ACC112 (cell line): ENCODE data around the gene SOX4.

Experiments
- H2AFZ ChIP-seq: fragments of 200-600 bp; sonication (generic); one replicate; pipeline ENCODE4 v1.6.0; 2017; ENCODE audit warnings: antibody characterized with exemption, low read length; ENCODE audit not compliant: unreplicated experiment
- H3K27ac ChIP-seq: fragments of 200-600 bp; sonication (generic); 2 replicates; pipeline ENCODE4 v1.5.1; 2014; ENCODE audit warnings: low read depth, mild to moderate bottlenecking, antibody characterized with exemption, low read length, moderate library complexity
- H3K27me3 ChIP-seq: fragments of 200-600 bp; sonication (generic); 2 replicates; pipeline ENCODE4 v1.6.1; 2014; ENCODE audit warnings: mild to moderate bottlenecking, antibody characterized with exemption, low read length, moderate library complexity, mixed read lengths; ENCODE audit not compliant: insufficient read depth
- H3K36me3 ChIP-seq: fragments of 200-600 bp; sonication (generic); 2 replicates; pipeline ENCODE4 v1.6.1; 2016; ENCODE audit warnings: mild to moderate bottlenecking, antibody characterized with exemption, low read length, moderate library complexity, mixed read lengths; ENCODE audit not compliant: insufficient read depth
- H3K4me1 ChIP-seq: fragments of 200-600 bp; sonication (generic); one replicate; pipeline ENCODE4 v1.6.1; 2016; ENCODE audit warnings: low read length, mixed read lengths; ENCODE audit not compliant: insufficient read depth, unreplicated experiment, control insufficient read depth
- H3K4me3 ChIP-seq: fragments of 200-600 bp; sonication (generic); 2 replicates; pipeline ENCODE4 v1.5.1; 2014; ENCODE audit warnings: mild to moderate bottlenecking, low read depth, low read length
- H3K79me2 ChIP-seq: fragments of 200-600 bp; sonication (generic); one replicate; pipeline ENCODE4 v1.6.0; 2016; ENCODE audit warnings: low read length; ENCODE audit not compliant: control insufficient read depth, unreplicated experiment, insufficient read depth

Gene SOX4

DNA sequence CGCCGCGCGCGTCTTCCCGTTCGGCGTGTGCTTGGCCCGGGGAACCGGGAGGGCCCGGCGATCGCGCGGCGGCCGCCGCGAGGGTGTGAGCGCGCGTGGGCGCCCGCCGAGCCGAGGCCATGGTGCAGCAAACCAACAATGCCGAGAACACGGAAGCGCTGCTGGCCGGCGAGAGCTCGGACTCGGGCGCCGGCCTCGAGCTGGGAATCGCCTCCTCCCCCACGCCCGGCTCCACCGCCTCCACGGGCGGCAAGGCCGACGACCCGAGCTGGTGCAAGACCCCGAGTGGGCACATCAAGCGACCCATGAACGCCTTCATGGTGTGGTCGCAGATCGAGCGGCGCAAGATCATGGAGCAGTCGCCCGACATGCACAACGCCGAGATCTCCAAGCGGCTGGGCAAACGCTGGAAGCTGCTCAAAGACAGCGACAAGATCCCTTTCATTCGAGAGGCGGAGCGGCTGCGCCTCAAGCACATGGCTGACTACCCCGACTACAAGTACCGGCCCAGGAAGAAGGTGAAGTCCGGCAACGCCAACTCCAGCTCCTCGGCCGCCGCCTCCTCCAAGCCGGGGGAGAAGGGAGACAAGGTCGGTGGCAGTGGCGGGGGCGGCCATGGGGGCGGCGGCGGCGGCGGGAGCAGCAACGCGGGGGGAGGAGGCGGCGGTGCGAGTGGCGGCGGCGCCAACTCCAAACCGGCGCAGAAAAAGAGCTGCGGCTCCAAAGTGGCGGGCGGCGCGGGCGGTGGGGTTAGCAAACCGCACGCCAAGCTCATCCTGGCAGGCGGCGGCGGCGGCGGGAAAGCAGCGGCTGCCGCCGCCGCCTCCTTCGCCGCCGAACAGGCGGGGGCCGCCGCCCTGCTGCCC lies 1.1 kb downstream of the SOX4 start:
- Histone ChIP-seq H3K27ac (peak overlapping the region; percentile 68), H3K79me2 (peaks cover 35% of the 10 kb centered on the region)

DNA sequence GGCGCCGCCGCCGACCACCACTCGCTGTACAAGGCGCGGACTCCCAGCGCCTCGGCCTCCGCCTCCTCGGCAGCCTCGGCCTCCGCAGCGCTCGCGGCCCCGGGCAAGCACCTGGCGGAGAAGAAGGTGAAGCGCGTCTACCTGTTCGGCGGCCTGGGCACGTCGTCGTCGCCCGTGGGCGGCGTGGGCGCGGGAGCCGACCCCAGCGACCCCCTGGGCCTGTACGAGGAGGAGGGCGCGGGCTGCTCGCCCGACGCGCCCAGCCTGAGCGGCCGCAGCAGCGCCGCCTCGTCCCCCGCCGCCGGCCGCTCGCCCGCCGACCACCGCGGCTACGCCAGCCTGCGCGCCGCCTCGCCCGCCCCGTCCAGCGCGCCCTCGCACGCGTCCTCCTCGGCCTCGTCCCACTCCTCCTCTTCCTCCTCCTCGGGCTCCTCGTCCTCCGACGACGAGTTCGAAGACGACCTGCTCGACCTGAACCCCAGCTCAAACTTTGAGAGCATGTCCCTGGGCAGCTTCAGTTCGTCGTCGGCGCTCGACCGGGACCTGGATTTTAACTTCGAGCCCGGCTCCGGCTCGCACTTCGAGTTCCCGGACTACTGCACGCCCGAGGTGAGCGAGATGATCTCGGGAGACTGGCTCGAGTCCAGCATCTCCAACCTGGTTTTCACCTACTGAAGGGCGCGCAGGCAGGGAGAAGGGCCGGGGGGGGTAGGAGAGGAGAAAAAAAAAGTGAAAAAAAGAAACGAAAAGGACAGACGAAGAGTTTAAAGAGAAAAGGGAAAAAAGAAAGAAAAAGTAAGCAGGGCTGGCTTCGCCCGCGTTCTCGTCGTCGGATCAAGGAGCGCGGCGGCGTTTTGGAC lies 2.0 kb downstream of the SOX4 start:
- peak overlapping the region; percentile 97 for H3K4me3 ChIP-seq
- peak overlapping the region; percentile 91 for H2AFZ ChIP-seq
- no peaks in the 10 kb centered on the region for H3K27me3 ChIP-seq
- H3K4me1 ChIP-seq, result peaks cover 14% of the 10 kb centered on the region
- H3K79me2 ChIP-seq, result peaks cover 35% of the 10 kb centered on the region
- H3K27ac ChIP-seq, result peak overlapping the region; percentile 68; the same call in 1 of the 2 replicates
- no peaks in the 10 kb centered on the region for H3K36me3 ChIP-seq

More for the DNA sequence above, 1.1 kb downstream of the SOX4 start:
- H2AFZ ChIP-seq, result peak overlapping the region; percentile 91
- peaks cover 14% of the 10 kb centered on the region for H3K4me1 ChIP-seq
- H3K4me3 ChIP-seq, result peak overlapping the region; percentile 97
- H3K27me3 ChIP-seq, result no peaks in the 10 kb centered on the region
- H3K36me3 ChIP-seq, result no peaks in the 10 kb centered on the region

DNA sequence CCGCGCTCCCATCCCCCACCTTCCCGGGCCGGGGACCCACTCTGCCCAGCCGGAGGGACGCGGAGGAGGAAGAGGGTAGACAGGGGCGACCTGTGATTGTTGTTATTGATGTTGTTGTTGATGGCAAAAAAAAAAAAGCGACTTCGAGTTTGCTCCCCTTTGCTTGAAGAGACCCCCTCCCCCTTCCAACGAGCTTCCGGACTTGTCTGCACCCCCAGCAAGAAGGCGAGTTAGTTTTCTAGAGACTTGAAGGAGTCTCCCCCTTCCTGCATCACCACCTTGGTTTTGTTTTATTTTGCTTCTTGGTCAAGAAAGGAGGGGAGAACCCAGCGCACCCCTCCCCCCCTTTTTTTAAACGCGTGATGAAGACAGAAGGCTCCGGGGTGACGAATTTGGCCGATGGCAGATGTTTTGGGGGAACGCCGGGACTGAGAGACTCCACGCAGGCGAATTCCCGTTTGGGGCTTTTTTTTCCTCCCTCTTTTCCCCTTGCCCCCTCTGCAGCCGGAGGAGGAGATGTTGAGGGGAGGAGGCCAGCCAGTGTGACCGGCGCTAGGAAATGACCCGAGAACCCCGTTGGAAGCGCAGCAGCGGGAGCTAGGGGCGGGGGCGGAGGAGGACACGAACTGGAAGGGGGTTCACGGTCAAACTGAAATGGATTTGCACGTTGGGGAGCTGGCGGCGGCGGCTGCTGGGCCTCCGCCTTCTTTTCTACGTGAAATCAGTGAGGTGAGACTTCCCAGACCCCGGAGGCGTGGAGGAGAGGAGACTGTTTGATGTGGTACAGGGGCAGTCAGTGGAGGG lies 2.8 kb downstream of the SOX4 start:
- Histone ChIP-seq H3K4me1 (peaks cover 14% of the 10 kb centered on the region), H3K4me3 (peak overlapping the region; percentile 97), H3K79me2 (peaks cover 35% of the 10 kb centered on the region), H2AFZ (peak overlapping the region; percentile 72), H3K27me3 (no peaks in the 10 kb centered on the region), H3K36me3 (no peaks in the 10 kb centered on the region), H3K27ac (peak overlapping the region; percentile 48)

DNA sequence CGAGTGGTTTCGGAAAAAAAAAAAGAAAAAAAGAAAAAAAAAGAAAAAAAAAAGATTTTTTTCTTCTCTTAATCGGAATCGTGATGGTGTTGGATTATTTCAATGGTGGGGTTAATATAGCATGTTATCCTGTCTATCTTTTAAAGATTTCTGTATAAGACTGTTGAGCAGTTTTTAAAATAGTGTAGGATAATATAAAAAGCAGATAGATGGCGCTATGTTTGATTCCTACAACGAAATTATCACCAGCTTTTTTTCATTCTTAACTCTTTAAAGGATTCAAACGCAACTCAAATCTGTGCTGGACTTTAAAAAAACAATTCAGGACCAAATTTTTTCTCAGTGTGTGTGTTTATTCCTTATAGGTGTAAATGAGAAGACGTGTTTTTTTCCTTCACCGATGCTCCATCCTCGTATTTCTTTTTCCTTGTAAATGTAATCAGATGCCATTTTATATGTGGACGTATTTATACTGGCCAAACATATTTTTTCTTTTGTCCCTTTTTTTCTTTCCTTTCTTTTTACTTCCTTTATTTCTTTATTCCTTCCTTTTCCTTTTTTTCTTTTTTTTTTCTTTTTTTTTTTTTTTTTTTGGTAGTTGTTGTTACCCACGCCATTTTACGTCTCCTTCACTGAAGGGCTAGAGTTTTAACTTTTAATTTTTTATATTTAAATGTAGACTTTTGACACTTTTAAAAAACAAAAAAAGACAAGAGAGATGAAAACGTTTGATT lies 3.6 kb downstream of the SOX4 start:
- Histone ChIP-seq H3K4me3 (peak overlapping the region; percentile 97), H3K27me3 (no peaks in the 10 kb centered on the region), H3K4me1 (peaks cover 14% of the 10 kb centered on the region), H2AFZ (peak overlapping the region; percentile 62), H3K36me3 (no peaks in the 10 kb centered on the region), H3K27ac (peak overlapping the region; percentile 48), H3K79me2 (peaks cover 35% of the 10 kb centered on the region)

DNA sequence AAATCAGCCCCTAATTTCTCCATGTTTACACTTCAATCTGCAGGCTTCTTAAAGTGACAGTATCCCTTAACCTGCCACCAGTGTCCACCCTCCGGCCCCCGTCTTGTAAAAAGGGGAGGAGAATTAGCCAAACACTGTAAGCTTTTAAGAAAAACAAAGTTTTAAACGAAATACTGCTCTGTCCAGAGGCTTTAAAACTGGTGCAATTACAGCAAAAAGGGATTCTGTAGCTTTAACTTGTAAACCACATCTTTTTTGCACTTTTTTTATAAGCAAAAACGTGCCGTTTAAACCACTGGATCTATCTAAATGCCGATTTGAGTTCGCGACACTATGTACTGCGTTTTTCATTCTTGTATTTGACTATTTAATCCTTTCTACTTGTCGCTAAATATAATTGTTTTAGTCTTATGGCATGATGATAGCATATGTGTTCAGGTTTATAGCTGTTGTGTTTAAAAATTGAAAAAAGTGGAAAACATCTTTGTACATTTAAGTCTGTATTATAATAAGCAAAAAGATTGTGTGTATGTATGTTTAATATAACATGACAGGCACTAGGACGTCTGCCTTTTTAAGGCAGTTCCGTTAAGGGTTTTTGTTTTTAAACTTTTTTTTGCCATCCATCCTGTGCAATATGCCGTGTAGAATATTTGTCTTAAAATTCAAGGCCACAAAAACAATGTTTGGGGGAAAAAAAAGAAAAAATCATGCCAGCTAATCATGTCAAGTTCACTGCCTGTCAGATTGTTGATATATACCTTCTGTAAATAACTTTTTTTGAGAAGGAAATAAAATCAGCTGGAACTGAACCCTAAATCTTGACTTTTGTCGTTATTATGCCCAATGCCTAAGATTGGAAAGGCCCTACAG lies 4.5 kb downstream of the SOX4 start:
- Histone ChIP-seq H2AFZ (peak overlapping the region; percentile 82), H3K27me3 (no peaks in the 10 kb centered on the region), H3K4me3 (peak overlapping the region; percentile 97), H3K4me1 (peaks cover 10% of the 10 kb centered on the region), H3K27ac (no peak overlapping the region; the same call in 1 of the 2 replicates), H3K79me2 (peaks cover 35% of the 10 kb centered on the region), H3K36me3 (no peaks in the 10 kb centered on the region)

DNA sequence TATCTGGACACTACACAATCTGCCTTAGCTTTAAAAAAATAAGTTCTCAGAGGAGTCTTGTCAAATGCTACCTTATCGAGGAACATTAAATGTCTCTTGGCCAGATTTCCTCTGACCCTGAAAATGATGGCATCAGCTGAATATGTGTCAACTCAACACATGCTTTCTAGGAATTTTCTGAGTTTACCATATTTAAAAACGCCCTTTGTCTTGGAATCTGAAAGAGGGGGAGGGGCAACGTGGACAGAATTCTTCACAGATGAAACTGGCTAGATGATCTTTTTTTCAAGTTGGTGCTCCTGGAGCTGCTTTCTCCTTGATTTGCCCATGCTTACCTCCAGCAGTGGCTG lies 5.1 kb downstream of the SOX4 start:
- Histone ChIP-seq H3K36me3 (no peaks in the 10 kb centered on the region), H2AFZ (peak overlapping the region; percentile 82), H3K4me3 (peak overlapping the region; percentile 97), H3K4me1 (peaks cover 10% of the 10 kb centered on the region), H3K27ac (no peak overlapping the region), H3K27me3 (no peaks in the 10 kb centered on the region), H3K79me2 (peaks cover 35% of the 10 kb centered on the region)

DNA sequence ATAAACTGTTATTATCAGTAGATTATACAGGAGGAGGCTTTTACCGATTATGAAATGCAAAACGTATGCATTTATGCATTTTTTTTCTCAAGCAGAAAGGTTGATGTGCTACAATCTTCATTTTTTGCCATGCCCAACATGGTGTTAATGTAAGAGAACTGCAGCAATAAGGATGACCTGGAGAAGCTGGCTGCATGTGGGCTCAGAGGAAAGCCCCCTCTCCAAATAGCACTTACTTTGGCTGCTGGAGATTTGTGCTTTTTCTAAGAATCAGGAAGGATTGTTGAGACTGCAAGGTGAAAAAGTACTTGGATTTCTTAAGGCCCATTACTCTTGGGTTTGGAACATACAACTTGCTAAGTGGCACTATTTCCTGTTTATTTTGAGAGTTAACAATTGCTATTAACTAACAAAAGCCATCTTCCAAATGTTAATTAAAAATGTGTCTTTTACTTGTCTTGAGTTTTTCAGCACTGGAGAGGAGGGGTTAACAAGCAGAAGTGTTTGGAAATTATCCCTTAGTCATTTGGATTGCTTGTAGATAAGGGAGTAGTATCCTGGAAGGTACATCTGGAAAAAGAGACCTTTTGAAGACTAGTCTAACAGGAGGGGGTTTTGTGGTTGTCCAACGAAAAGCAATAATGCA lies 5.6 kb downstream of the SOX4 start:
- Histone ChIP-seq H3K27me3 (no peaks in the 10 kb centered on the region), H3K4me3 (peak overlapping the region; percentile 97), H3K36me3 (no peaks in the 10 kb centered on the region), H2AFZ (no peak overlapping the region), H3K27ac (no peak overlapping the region), H3K4me1 (peaks cover 10% of the 10 kb centered on the region), H3K79me2 (peaks cover 35% of the 10 kb centered on the region)

DNA sequence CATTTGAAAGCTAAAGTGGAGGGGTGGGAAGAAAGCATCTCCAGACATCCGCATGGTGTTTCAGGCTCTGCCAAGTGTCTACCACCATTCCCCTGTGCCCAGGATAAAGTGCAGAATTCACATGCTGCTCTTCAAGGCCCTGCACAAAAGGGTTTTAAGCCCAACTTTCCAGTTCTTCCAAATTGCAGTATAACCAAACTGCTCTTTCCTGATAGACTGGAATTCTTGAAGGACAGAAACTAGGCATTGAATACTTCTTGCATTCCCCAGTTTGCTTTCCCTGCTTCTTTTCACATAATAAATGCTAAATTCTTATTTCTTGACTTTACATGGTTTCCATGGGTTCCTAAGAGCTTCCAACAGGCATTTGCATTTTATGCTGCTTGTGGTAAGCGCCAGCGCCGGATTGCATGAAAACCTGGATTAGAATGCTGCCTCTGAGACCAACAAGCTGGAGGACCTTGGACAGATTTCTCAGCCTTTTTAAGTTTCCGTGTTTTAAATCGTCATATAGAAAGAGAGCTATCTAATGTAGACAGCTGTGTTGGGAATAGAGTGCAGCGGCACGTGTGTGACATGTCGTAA lies 7.9 kb downstream of the SOX4 start:
- H3K27ac ChIP-seq, result no peak overlapping the region
- H3K27me3 ChIP-seq, result no peaks in the 10 kb centered on the region
- peaks cover 22% of the 10 kb centered on the region for H3K79me2 ChIP-seq
- H3K36me3 ChIP-seq, result no peaks in the 10 kb centered on the region
- H2AFZ ChIP-seq, result no peak overlapping the region
- H3K4me3 ChIP-seq, result no peak overlapping the region
- H3K4me1 ChIP-seq, result peaks cover 10% of the 10 kb centered on the region

DNA sequence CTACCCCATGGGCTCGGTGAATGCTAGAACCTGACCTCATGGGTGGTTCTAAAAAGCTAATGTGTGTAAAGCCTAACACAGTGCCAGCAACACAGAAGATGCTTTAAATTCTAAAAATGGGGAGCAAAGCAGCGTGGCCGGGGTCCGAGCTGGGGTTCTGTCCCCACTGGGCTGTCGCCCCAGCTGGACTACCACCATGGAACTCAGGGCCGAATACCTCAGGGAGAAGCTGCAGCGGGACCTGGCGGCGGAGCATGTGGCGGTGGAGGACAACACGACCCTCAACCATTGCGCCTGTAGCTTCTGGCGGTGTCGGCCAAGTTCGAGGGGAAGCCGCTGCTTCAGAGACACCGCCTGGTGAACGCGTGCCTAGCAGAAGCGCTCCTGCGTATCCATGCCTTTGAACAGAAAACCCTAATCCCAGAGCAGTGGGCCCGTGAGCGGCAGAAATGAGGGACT lies 8.4 kb downstream of the SOX4 start:
- Histone ChIP-seq H3K27me3 (no peaks in the 10 kb centered on the region), H3K4me1 (peaks cover 10% of the 10 kb centered on the region), H3K4me3 (no peak overlapping the region), H3K27ac (no peak overlapping the region), H3K36me3 (no peaks in the 10 kb centered on the region), H3K79me2 (peaks cover 19% of the 10 kb centered on the region), H2AFZ (no peak overlapping the region)
